Panc1 (cell line): Measurements from ENCODE around the gene MOCS1. TPM values are rescaled to one million over a fixed set of nuclear protein-coding genes. Genes with fewer than 3 reads are reported as not detected.

ENCODE experiments used
- ATAC-seq: fragments of 200-7000 bp; cut with Tn5 transposase; 2 replicates; pipeline ENCODE4 v1.9.1; 2020; ENCODE audit warnings: mild to moderate bottlenecking, moderate library complexity
- BruUV-seq: library from RNA; stranded (reverse); fragments of 400-500 nt; replicated peaks from 2 replicates; lab custom pipeline; 2021; lab: Mats Ljungman, UMichigan
- CTCF ChIA-PET: fragments of 300-600 bp; sonication (Branson Sonifier 250); formaldehyde crosslinking; loops from one replicate; lab custom pipeline; 2022; ENCODE audit warnings: antibody characterized with exemption; lab: Charles Lee
- POLR2A ChIA-PET: fragments of 300-600 bp; sonication (Branson Sonifier 250); formaldehyde crosslinking; loops from one replicate; lab custom pipeline; 2022; ENCODE audit warnings: antibody characterized with exemption; lab: Charles Lee
- DNase-seq: peaks from one replicate; pipeline ENCODE4 v3.0.0-alpha.2; 2010; ENCODE audit warnings: low read depth, low spot score
- H3K27ac ChIP-seq: 2 replicates; pipeline ENCODE4 v1.5.1; 2011; ENCODE audit warnings: mild to moderate bottlenecking, low read length, inconsistent platforms
- H3K27me3 ChIP-seq: fragments of 200-500 bp; sonication (Bioruptor generic); 2 replicates; pipeline ENCODE4 v1.6.0; 2014; ENCODE audit warnings: low read length, inconsistent platforms; ENCODE audit not compliant: control insufficient read depth, insufficient read depth
- H3K36me3 ChIP-seq: fragments of 200-500 bp; sonication (Bioruptor generic); 2 replicates; pipeline ENCODE4 v1.5.1; 2014; ENCODE audit warnings: inconsistent platforms, mild to moderate bottlenecking, low read length, moderate library complexity; ENCODE audit not compliant: control insufficient read depth, insufficient read depth
- H3K4me1 ChIP-seq: 2 replicates; pipeline ENCODE4 v1.5.1; 2011; ENCODE audit warnings: inconsistent platforms, mild to moderate bottlenecking, low read length, moderate library complexity; ENCODE audit not compliant: control insufficient read depth, insufficient read depth
- H3K4me3 ChIP-seq, 2 experiments: 2 replicates each; pipeline ENCODE4 v1.5.1; 2011 to 2012; ENCODE audit warnings: low read depth in 2 of 2, low read length in 2 of 2, mild to moderate bottlenecking in 2 of 2, inconsistent platforms in 1 of 2, moderate library complexity in 1 of 2
- H3K9me3 ChIP-seq: fragments of 200-500 bp; sonication (Bioruptor generic); 2 replicates; pipeline ENCODE4 v1.5.1; 2014; ENCODE audit warnings: low read depth, mild to moderate bottlenecking, inconsistent platforms, low read length, moderate library complexity; ENCODE audit not compliant: control insufficient read depth, insufficient read depth
- CTCF ChIP-seq: fragments of 450-650 bp; IDR thresholded peaks from 2 replicates; pipeline ENCODE4 v1.5.1; 2017; ENCODE audit warnings: mild to moderate bottlenecking
- POLR2AphosphoS5 ChIP-seq: IDR thresholded peaks from 2 replicates; pipeline ENCODE4 v1.6.1; 2012; ENCODE audit warnings: mild to moderate bottlenecking, low read depth, low read length, moderate library complexity
- SIN3A ChIP-seq: IDR thresholded peaks from 2 replicates; pipeline ENCODE4 v1.6.1; 2012; ENCODE audit warnings: low read depth, mild to moderate bottlenecking, low read length, moderate library complexity, borderline replicate concordance; ENCODE audit not compliant: insufficient read depth
- TCF7L2 ChIP-seq: IDR thresholded peaks from 2 replicates; pipeline ENCODE4 v1.6.1; 2011; ENCODE audit warnings: mild to moderate bottlenecking, low read depth, low read length, inconsistent platforms
- in situ Hi-C: cut with HindIII; loops from 2 replicates; pipeline ENCODE4 v1.10.0; 2016; ENCODE audit warnings: low sequenced_read_pairs, low pct_unique_long_range_greater_than_20kb
- intact Hi-C: fragments of 100-400 bp; cut with micrococcal nuclease; formaldehyde crosslinking; loops from one replicate; pipeline ENCODE4 v1.10.0; 2022; ENCODE audit not compliant: unreplicated experiment
- total RNA-seq: library from RNA; stranded (reverse); gene quantifications from one replicate; pipeline ENCODE4 v1.2.1, GENCODE V29; 2021; ENCODE audit not compliant: unreplicated experiment
- TF ChIP-seq, protein P1 (sequence below), 2 experiments: IDR thresholded peaks; 2 replicates each; pipeline ENCODE4 v1.6.1; 2011 to 2012; ENCODE audit warnings: low read depth in 2 of 2, control low read depth in 1 of 2, low read length in 1 of 2, mild to moderate bottlenecking in 1 of 2, moderate library complexity in 1 of 2; ENCODE audit not compliant: insufficient read depth in 1 of 2

The MOCS1 gene
- total RNA-seq, 1 experiment from 2014 or later: 0.98 TPM

- intact Hi-C loops: no loop called here
- ChIA-PET POLR2A (no interaction called here), CTCF (no interaction called here)
- no peak for TF ChIP-seq POLR2AphosphoS5
- TF ChIP-seq SIN3A: no peak
- no peak for TF ChIP-seq CTCF
- TF ChIP-seq, protein P1, sequence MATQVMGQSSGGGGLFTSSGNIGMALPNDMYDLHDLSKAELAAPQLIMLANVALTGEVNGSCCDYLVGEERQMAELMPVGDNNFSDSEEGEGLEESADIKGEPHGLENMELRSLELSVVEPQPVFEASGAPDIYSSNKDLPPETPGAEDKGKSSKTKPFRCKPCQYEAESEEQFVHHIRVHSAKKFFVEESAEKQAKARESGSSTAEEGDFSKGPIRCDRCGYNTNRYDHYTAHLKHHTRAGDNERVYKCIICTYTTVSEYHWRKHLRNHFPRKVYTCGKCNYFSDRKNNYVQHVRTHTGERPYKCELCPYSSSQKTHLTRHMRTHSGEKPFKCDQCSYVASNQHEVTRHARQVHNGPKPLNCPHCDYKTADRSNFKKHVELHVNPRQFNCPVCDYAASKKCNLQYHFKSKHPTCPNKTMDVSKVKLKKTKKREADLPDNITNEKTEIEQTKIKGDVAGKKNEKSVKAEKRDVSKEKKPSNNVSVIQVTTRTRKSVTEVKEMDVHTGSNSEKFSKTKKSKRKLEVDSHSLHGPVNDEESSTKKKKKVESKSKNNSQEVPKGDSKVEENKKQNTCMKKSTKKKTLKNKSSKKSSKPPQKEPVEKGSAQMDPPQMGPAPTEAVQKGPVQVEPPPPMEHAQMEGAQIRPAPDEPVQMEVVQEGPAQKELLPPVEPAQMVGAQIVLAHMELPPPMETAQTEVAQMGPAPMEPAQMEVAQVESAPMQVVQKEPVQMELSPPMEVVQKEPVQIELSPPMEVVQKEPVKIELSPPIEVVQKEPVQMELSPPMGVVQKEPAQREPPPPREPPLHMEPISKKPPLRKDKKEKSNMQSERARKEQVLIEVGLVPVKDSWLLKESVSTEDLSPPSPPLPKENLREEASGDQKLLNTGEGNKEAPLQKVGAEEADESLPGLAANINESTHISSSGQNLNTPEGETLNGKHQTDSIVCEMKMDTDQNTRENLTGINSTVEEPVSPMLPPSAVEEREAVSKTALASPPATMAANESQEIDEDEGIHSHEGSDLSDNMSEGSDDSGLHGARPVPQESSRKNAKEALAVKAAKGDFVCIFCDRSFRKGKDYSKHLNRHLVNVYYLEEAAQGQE (IDR thresholded peaks at IDR 0.05; ENCODE audit: insufficient read depth in 1 of 2, low read depth in 2 of 2, low read length in 1 of 2): no peak
- no peak for TF ChIP-seq TCF7L2
- in situ Hi-C loops: no loop called here
- H3K9me3 ChIP-seq: no peaks in the 10 kb centered on the region
- ATAC-seq: no peak
- H3K4me3 ChIP-seq: no peak overlapping the region
- H3K4me1 ChIP-seq: no peaks in the 10 kb centered on the region
- H3K27me3 ChIP-seq: peaks cover 12% of the 10 kb centered on the region
- no peaks in the 10 kb centered on the region; the same call in 1 of the 2 replicates for H3K36me3 ChIP-seq
- no peak overlapping the region for H3K27ac ChIP-seq
- no TSS peak for BruUV-seq
- DNase-seq: no peak
Observed at GRCh38 chr6:39936857-39937256, 2.6 kb upstream of the MOCS1 start.

GRCh38 chr6:39935241-39935640, 979 bp upstream of the MOCS1 start:
- H3K4me1 ChIP-seq: no peaks in the 10 kb centered on the region
- in situ Hi-C loops: no loop called here
- no peak for DNase-seq
- ChIA-PET CTCF (no interaction called here), POLR2A (no interaction called here)
- intact Hi-C loops: no loop called here
- BruUV-seq: no TSS peak
- no peak overlapping the region for H3K27ac ChIP-seq
- no peaks in the 10 kb centered on the region for H3K9me3 ChIP-seq
- no peak for ATAC-seq
- H3K27me3 ChIP-seq: peaks cover 12% of the 10 kb centered on the region
- no peaks in the 10 kb centered on the region; the same call in 1 of the 2 replicates for H3K36me3 ChIP-seq
- no peak overlapping the region for H3K4me3 ChIP-seq
- TF ChIP-seq CTCF (no peak), POLR2AphosphoS5 (no peak), SIN3A (no peak), TCF7L2 (no peak)
- TF ChIP-seq, protein P1 (IDR thresholded peaks at IDR 0.05; ENCODE audit: insufficient read depth in 1 of 2, low read depth in 2 of 2, low read length in 1 of 2): no peak
